AG09309 (cell line): Measurements from ENCODE around the gene ZNF385B.

Experiments
- DNase-seq: peaks from one replicate; pipeline ENCODE4 v3.0.0-alpha.2; 2010; ENCODE audit warnings: low read depth
- H3K4me3 ChIP-seq: 2 replicates; pipeline ENCODE4 v1.5.1; 2011; ENCODE audit warnings: mild to moderate bottlenecking, low read depth, low read length, moderate library complexity; ENCODE audit not compliant: control insufficient read depth
- CTCF ChIP-seq: IDR thresholded peaks from 2 replicates; pipeline ENCODE4 v1.5.1; 2011; ENCODE audit warnings: mild to moderate bottlenecking, low read depth, low read length, inconsistent platforms; ENCODE audit not compliant: insufficient read depth, control insufficient read depth; ENCODE audit errors: missing control alignments

ZNF385B gene

DNA sequence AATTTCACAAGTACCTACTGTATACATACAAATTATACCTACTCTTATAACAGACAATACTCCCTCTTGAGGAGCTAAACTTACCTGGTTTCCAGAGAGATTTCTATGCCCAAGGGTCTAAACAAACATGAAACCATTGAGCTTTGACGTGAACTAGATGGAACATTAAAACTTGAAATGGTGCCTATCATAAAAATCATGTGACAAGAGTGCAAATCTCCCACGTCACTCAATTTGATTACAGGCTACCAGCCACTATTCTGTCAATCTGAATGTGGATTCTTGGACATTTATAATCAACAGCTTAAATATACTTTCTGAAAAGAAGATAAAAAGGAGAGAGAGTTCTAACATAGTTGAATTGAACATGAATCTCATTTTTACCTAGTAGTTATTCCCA lies 299.7 kb downstream of the ZNF385B start:
- DNase-seq = no peak
- H3K4me3 ChIP-seq = no peak overlapping the region
- no peak for TF ChIP-seq CTCF

- no peak for DNase-seq
- no peak overlapping the region for H3K4me3 ChIP-seq
- TF ChIP-seq CTCF = no peak
These were observed 301.1 kb downstream of the ZNF385B start for GRCh38 chr2:179560257-179560735.

DNA sequence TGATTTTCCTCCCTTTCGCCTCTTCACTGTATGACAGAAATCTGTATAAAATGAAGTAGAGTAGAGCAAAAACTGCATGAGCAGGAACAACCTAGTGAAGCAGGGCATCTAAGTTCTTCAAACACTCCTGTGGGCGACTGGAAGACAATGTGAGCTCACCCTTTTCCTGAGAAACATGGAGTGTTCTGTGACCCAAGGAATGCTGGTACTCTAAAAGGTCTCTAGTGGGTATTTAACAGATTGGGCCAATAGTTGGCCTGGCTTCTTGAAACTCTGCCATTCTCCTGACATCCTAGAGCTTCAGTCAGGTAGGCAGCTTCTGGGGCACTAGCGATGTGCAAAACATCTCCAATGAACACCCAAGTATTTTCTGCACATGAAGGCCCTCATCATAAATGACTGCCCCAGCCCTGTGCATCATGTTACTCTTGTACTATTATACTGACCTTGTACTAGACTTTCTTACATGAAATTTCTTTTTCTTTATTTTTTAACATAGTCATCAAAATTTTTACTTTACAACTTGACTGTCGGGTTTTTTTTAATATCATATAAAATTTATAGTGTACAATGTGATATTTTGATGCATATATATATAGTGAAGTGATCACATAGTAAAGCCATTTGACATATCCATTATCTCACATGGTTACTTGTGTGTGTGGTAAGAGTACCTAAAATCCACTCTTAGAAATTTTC lies 302.2 kb downstream of the ZNF385B start:
- TF ChIP-seq CTCF = no peak
- H3K4me3 ChIP-seq = no peak overlapping the region
- DNase-seq = no peak

DNA sequence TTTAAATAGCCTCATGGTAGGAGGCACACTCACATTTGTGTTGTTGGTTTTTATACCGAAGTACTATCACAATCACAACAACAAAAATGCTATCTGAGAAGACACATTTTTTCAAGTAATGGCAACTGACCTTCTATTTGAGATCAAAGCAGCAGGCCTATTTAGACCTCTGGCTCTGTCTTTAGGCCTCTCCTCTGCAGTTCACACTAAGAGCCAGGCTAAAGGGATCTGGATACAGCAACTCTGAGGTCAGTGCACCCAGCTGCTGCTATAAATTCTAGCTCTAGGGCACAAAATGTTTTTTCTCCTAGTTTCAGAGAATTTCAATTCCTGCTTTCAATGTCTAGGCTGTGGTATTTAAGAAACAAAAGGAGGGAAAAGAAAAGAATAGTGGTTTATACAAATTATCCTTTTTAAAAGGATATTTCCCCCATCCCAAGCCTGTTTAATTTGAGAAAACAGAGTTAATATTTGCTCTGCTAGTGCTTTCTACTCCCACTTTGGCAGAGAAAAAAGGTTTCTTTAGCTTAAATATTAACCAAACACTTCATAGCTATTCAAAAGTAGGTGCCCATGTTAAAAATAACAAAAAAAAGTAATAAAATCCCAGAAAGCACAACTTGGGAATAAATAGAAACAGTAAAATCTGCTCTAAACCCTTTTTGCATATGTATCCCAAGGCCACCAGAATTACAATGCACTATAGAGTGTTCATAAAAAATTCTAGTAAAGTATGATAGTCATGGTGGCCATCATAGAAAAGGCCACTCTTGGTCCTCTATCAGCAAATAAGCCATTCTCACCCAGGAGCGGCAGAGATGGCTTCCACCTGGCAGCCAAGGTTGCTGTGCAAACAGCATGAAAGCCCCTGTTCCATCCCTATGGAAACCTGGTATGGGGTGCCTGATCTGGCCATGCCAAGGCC lies 303.1 kb downstream of the ZNF385B start:
- H3K4me3 ChIP-seq = no peak overlapping the region
- no peak for TF ChIP-seq CTCF
- no peak for DNase-seq

GRCh38 chr2:179556425-179556824 lies 305.0 kb downstream of the ZNF385B start:
- no peak for DNase-seq
- H3K4me3 ChIP-seq = no peak overlapping the region
- no peak for TF ChIP-seq CTCF

DNA sequence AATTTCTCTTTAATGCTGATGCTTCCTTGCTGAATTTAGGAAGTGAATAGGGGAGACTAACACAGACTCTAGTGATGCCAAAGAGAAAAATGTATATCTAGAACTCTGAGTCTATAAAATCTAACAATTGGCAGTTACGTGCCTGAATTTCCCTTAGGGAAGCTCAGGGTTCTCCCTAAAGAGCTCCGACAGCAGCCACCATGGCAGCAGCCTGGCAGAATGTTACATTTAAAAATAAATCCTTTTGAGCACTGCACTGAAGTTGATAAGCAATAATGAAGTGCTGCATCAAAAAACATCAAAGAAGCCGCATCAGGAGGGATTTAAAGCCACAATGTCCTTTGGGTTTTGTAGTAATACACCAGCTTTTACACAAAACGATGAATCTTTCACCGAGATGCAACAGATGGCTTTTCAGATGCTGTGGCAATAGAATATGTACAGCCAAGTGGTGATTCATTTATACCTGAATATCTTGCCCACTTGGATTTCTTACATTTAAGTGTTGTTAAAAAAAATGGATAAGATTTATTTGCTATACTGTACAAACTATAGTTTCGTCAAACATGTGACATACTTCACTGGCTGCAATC lies 305.6 kb downstream of the ZNF385B start:
- no peak for DNase-seq
- no peak for TF ChIP-seq CTCF
- H3K4me3 ChIP-seq = no peak overlapping the region
